Mucosa of rectum (tissue), 2 donors: ENCODE results near the gene OBP2A.

Source experiments
- H3K27ac ChIP-seq, 2 donors: one replicate each; pipeline ENCODE4 v1.7.0; 2013; ENCODE audit warnings: inconsistent platforms in 2 of 2, low read depth in 2 of 2, low read length in 2 of 2
- H3K27me3 ChIP-seq, 2 donors: one replicate each; pipeline ENCODE4 v1.7.0; 2013; ENCODE audit warnings: low read length in 2 of 2; ENCODE audit not compliant: control insufficient read depth in 2 of 2, insufficient read depth in 2 of 2
- H3K36me3 ChIP-seq, 2 donors: one replicate each; pipeline ENCODE4 v1.7.0; 2013; ENCODE audit warnings: low read length in 2 of 2; ENCODE audit not compliant: control insufficient read depth in 2 of 2, insufficient read depth in 2 of 2
- H3K4me1 ChIP-seq, 2 donors: one replicate each; pipeline ENCODE4 v1.7.0; 2013; ENCODE audit warnings: low read length in 2 of 2, mild to moderate bottlenecking in 1 of 2; ENCODE audit not compliant: control insufficient read depth in 2 of 2, insufficient read depth in 2 of 2
- H3K4me3 ChIP-seq, 2 donors: one replicate each; pipeline ENCODE4 v1.7.0; 2013; ENCODE audit warnings: low read length in 2 of 2
- H3K9ac ChIP-seq, 2 donors: one replicate each; pipeline ENCODE4 v1.7.0; 2013; ENCODE audit warnings: low read length in 2 of 2, low read depth in 1 of 2, mild to moderate bottlenecking in 1 of 2
- H3K9me3 ChIP-seq, 2 donors: one replicate each; pipeline ENCODE4 v1.7.0; 2013; ENCODE audit warnings: low read length in 2 of 2; ENCODE audit not compliant: control insufficient read depth in 2 of 2
- donor health status: healthy.
- donor health status: Normal muscosa, but diverticular disease.

OBP2A gene

GRCh38 chr9:135587658-135588057, 41.7 kb downstream of the OBP2A start:
- H3K9me3 ChIP-seq = no peaks in the 10 kb centered on the region
- H3K4me1 ChIP-seq = no peaks in the 10 kb centered on the region
- no peak overlapping the region for H3K27ac ChIP-seq
- H3K4me3 ChIP-seq = no peak overlapping the region
- H3K27me3 ChIP-seq = no peaks in the 10 kb centered on the region
- H3K9ac ChIP-seq = no peak overlapping the region
- H3K36me3 ChIP-seq = no peaks in the 10 kb centered on the region

DNA sequence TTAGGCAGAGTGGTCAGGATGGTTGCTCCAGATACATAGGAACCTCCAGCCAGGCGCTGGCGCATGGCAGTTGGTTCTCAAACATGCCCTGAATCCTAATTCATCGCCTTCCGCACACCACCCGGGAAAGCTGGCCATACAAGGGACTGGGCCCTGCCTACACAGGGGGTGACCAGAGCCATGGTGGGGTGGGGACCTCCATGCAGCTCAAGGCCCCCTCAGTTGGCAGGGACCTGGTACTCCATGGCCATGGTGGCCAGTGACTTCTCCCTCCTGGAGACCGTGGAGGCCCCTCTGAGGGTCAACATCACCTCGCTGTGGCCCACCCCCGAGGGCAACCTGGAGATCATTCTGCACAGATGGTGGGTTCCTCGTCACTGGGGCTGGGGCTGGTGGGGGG, 42.4 kb downstream of the OBP2A start:
- H3K4me3 ChIP-seq = no peak overlapping the region
- no peak overlapping the region for H3K27ac ChIP-seq
- H3K36me3 ChIP-seq = no peaks in the 10 kb centered on the region
- H3K27me3 ChIP-seq = no peaks in the 10 kb centered on the region
- H3K9ac ChIP-seq = no peak overlapping the region
- H3K4me1 ChIP-seq = no peaks in the 10 kb centered on the region
- no peaks in the 10 kb centered on the region for H3K9me3 ChIP-seq

- no peak overlapping the region for H3K27ac ChIP-seq
- no peaks in the 10 kb centered on the region for H3K27me3 ChIP-seq
- H3K36me3 ChIP-seq = no peaks in the 10 kb centered on the region
- no peaks in the 10 kb centered on the region for H3K4me1 ChIP-seq
- no peak overlapping the region for H3K9ac ChIP-seq
- no peaks in the 10 kb centered on the region for H3K9me3 ChIP-seq
- no peak overlapping the region for H3K4me3 ChIP-seq
Measured at GRCh38 chr9:135588886-135589595, 43.1 kb downstream of the OBP2A start.

GRCh38 chr9:135589596-135590485, 43.9 kb downstream of the OBP2A start:
- Histone ChIP-seq H3K36me3 (no peaks in the 10 kb centered on the region), H3K9ac (no peak overlapping the region), H3K27ac (no peak overlapping the region), H3K4me3 (no peak overlapping the region), H3K9me3 (no peaks in the 10 kb centered on the region), H3K4me1 (no peaks in the 10 kb centered on the region), H3K27me3 (no peaks in the 10 kb centered on the region)

DNA sequence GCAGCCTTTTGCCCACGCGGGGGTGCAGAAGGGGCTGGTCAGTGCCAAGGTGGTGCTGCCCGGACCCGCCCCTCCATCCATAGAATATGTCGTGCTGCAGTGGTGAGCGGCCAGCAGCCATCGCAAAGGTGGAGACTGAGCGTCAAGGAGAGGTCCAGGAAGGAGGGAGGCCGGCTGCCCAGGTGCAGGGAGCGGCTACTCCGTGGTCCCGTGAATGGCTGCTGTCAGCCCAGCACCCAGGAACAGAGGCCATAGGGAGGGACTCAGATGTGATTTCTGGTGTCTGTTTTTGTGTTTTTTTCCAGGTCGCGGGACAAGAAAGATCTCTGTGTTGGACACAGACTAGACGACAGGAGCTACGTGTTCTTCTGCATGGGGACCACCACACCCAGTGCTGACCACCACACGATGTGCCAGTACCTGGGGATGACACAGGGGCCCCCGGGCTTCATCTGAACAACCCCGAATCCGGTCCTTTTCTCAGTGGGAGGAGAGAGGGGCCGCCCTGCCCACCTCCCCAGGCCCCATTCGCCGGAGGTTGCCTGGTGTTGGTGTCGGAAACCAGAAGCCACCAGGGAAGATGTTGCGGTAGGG, 44.7 kb downstream of the OBP2A start:
- Histone ChIP-seq H3K9me3 (no peaks in the 10 kb centered on the region), H3K36me3 (no peaks in the 10 kb centered on the region), H3K9ac (no peak overlapping the region), H3K27me3 (no peaks in the 10 kb centered on the region), H3K4me3 (no peak overlapping the region), H3K4me1 (no peaks in the 10 kb centered on the region), H3K27ac (no peak overlapping the region)

GRCh38 chr9:135591506-135592330, 45.8 kb downstream of the OBP2A start:
- Histone ChIP-seq H3K4me3 (no peak overlapping the region), H3K27ac (no peak overlapping the region), H3K27me3 (peaks cover 0 to 1% of the 10 kb centered on the region in 2 donors), H3K9me3 (no peaks in the 10 kb centered on the region), H3K9ac (no peak overlapping the region), H3K36me3 (no peaks in the 10 kb centered on the region), H3K4me1 (no peaks in the 10 kb centered on the region)

DNA sequence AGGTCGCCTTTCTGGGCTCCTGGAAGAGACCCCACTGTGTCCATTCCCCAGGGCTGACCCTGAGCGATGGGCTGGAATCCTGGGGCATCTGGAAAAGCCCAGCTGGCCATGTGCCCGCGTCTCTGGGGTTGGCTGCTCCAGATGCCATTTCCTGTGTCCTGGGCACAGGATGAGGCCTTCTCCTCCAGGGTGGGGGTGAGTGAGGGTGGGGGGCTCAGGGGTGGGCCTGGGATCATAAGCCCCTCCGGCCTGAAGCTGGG, 46.3 kb downstream of the OBP2A start:
- Histone ChIP-seq H3K27ac (no peak overlapping the region), H3K36me3 (no peaks in the 10 kb centered on the region), H3K27me3 (peaks cover 0 to 4% of the 10 kb centered on the region in 2 donors), H3K9me3 (no peaks in the 10 kb centered on the region), H3K4me1 (no peaks in the 10 kb centered on the region), H3K9ac (no peak overlapping the region), H3K4me3 (no peak overlapping the region)

GRCh38 chr9:135592625-135593024, 46.7 kb downstream of the OBP2A start:
- Histone ChIP-seq H3K9ac (no peak overlapping the region), H3K27me3 (peaks cover 0 to 4% of the 10 kb centered on the region in 2 donors), H3K4me1 (no peaks in the 10 kb centered on the region), H3K9me3 (no peaks in the 10 kb centered on the region), H3K4me3 (no peak overlapping the region), H3K27ac (no peak overlapping the region), H3K36me3 (no peaks in the 10 kb centered on the region)

DNA sequence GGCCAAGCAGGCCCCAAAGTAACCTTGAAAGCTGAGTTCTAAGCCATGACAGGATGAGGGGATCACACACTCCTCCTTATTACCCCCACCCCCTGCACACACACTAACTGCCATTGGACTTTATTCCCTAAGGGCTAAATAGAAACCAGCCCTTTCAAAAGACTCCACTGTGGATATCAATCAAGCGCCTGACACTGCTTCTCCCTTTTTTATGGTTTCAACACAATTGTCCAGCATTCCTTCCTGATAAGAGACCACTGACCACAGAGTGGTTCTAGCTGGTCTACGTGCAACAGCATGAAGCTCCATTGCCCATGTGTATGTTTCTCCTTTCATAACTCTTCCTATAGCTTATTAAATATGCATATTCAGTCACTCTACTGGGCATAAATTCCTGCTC, 50.3 kb downstream of the OBP2A start:
- H3K9me3 ChIP-seq = no peaks in the 10 kb centered on the region
- no peak overlapping the region for H3K9ac ChIP-seq
- no peaks in the 10 kb centered on the region for H3K4me1 ChIP-seq
- no peak overlapping the region for H3K27ac ChIP-seq
- no peak overlapping the region for H3K4me3 ChIP-seq
- H3K27me3 ChIP-seq = peaks cover 0 to 4% of the 10 kb centered on the region in 2 donors
- no peaks in the 10 kb centered on the region for H3K36me3 ChIP-seq
